ENCODE data around the gene REST.
A peak's percentile ranks its signal among the peaks of the same experiment; 100 is the strongest.
"Not testable (repeated sequence)": the region's sequence is repeated elsewhere in the genome, so short reads cannot be mapped to it uniquely, and the experiment has no call there.

The REST gene

DNA sequence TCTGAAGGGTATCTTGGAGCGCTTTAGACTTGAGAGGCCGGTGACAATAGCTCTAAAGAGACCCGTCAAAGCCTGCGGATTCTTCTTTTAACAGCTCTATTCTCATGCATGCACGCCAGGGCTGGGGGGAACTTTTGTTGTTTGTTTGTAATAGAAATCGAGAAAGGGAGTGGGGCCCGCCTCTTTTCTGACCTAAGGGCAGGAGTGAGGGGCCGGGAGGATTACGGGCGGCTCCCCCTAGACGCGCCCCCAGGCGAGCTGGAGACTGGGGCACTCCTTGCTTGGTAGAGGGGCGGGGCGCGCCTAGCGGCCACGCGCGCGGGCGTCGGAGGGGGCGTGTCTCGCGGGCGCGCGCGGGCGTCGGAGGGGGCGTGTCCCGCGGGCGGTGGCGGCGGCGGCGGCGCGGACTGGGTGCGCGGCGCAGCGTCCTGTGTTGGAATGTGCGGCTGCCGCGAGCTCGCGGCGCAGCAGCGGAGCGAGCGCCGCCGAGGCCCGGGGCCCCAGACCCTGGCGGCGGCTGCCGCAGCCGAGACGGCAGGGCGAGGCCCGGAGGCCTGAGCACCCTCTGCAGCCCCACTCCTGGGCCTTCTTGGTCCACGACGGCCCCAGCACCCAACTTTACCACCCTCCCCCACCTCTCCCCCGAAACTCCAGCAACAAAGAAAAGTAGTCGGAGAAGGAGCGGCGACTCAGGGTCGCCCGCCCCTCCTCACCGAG lies at the start of gene REST:
Gene REST, plus strand, starts transcription at position 412 of the 717 bp plus-strand sequence. CDS start 2,739 bp downstream, outside the sequence.
- in situ Hi-C loops (cut with HindIII; ENCODE audit: low pct_ligation_motif_present, low pct_unique_long_range_greater_than_20kb, low sequenced_read_pairs) = no loop called here
- peak; percentile 71 for DNase-seq

- in situ Hi-C loops (cut with HindIII; ENCODE audit: low pct_ligation_motif_present, low pct_unique_long_range_greater_than_20kb, low sequenced_read_pairs) = no loop called here
- DNase-seq = no peak
Measured at GRCh38 chr4:56859841-56860240, 47.9 kb upstream of the REST start.

- in situ Hi-C loops (cut with HindIII; ENCODE audit: low pct_ligation_motif_present, low pct_unique_long_range_greater_than_20kb, low sequenced_read_pairs) = no loop called here
- no peak for DNase-seq
Measured at GRCh38 chr4:56860781-56861180, 46.9 kb upstream of the REST start.

DNA sequence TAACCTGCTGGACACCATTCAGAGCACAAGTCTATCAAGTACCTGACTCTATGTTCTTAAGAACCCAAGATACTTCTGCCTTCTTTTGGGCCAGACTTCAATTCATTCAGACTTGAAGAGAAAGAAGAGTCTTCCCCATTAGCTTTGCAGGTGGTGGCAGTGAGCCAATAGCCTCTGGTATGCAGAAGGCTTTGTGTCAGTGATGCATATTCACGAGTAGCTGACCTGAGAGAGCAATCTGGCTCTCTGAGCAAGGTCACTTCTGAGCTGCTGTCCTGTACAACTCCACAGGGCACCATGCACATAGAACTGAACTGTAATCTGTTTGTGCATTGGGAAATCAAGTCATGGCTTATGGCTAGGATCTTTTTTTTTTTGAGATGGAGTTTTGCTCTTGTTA lies 46.3 kb upstream of the REST start:
- in situ Hi-C loops (cut with HindIII; ENCODE audit: low pct_ligation_motif_present, low pct_unique_long_range_greater_than_20kb, low sequenced_read_pairs) = no loop called here
- DNase-seq = no peak

DNA sequence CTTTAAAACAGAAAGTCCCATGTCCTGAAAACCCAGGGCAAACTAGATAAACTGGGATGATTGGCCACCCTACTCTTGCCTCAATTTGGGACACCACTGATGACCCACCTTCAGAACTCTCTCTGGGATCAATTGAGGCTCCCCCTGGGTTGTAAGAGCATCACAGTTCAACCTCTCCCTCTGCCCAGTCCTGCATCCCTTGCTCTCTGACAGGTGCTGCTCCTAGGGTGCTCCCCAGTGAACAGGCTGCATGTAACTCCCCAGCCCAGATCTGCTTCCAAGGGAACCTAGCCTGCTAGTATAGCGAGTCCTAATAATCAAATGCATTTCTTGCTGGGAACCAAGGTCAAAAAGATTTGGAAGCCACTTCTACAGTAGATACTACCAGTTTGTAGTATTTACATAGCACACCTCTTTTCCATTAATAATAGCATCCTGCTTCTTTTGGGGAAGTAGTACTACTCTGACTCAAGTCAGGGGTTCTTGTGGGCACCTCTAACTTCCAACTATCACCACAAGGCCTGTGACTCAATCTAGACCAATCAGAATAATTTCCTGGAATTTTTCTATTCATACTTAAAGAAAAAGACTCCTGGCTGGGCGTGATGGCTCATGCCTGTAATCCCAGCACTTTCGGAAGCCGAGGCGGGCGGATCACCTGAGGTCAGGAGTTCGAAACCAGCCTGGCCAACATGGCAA lies 44.1 kb upstream of the REST start:
- in situ Hi-C loops (cut with HindIII; ENCODE audit: low pct_ligation_motif_present, low pct_unique_long_range_greater_than_20kb, low sequenced_read_pairs) = no loop called here
- DNase-seq = no peak

- in situ Hi-C loops (cut with HindIII; ENCODE audit: low pct_ligation_motif_present, low pct_unique_long_range_greater_than_20kb, low sequenced_read_pairs) = no loop called here
- DNase-seq = no peak
Measured at GRCh38 chr4:56870946-56871345, 36.8 kb upstream of the REST start.

DNA sequence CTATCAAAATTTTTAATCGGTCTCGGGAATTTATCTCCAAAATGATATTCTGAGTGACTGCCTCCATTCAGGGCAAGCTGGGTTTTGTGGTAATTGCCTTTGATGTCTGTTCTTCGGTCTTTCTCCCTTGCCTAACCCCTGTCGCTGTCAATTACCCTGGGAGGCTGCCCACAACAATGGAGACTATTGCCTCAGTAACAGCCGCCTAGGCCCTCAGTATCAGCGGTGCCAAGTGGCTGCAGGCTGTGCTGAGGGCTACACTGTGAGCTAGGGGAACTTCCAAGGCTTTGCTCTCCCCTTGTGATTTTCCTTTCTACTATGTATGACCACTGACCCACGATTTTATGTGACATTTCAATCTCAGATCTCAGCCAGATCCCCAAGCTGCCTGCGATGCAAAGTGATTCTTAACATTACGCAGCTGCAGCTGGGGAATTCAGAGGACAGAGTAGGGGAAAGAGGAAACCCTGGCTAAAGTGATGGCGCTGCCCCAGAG lies 36.3 kb upstream of the REST start:
- no peak for DNase-seq
- in situ Hi-C loops (cut with HindIII; ENCODE audit: low pct_ligation_motif_present, low pct_unique_long_range_greater_than_20kb, low sequenced_read_pairs) = no loop called here

DNA sequence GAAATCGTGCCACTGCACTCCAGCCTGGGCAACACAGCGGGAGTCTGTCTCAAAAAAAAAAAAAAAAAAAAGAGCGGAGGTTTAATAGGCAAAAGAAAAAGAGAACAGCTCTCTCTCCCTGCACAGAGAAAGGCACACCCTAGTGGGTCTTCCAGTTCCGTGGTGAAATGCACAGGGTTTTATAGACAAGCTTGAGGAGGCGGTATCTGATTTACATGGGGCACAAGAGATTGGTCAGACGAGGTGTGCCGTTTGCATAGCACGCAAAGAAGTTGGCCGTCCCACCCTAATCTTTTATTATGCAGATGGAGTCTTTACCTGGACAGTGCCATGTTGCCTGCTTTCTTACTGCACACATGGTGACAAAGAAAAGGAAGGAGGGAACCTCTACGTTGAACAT lies 33.5 kb upstream of the REST start:
- in situ Hi-C loops (cut with HindIII; ENCODE audit: low pct_ligation_motif_present, low pct_unique_long_range_greater_than_20kb, low sequenced_read_pairs) = no loop called here
- no peak for DNase-seq

DNA sequence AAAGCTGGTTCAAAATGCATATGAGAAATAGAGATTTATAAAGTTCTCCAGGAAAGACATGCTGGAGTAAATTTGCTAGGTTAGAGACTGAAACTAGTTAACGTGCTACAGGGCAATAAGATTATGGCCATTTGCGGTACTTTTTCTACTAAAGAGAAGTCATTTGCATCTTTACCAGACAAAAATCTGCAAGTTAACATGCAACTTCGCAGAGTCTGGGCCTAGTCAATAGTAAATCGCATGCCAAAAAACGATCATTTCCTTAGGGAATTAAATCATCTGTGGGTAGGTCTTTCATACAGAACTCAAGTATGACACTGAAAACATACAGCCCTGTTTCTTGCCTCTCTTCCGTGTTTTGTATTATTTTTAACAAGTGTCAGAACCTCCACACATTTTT lies 32.8 kb upstream of the REST start:
- in situ Hi-C loops (cut with HindIII; ENCODE audit: low pct_ligation_motif_present, low pct_unique_long_range_greater_than_20kb, low sequenced_read_pairs) = no loop called here
- no peak for DNase-seq

DNA sequence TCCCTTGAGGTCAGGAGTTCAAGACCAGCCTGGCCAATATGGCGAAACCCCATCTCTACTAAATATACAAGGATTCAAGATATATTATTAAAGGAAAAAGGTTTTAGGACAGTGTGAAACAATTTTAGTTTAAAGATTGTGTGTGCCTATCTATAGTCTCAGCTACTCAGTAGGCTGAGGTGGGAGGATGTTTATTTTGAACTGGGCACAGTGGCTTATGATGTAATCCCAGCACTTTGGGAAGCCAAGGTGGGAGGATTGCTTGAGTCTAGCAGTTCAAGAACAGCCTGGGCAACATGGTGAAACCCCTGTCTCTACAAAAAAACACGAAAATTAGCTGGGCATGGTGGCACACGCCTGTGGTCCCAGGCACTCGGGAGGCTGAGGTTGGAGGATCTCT lies 31.4 kb upstream of the REST start:
- no peak for DNase-seq
- in situ Hi-C loops (cut with HindIII; ENCODE audit: low pct_ligation_motif_present, low pct_unique_long_range_greater_than_20kb, low sequenced_read_pairs) = no loop called here

DNA sequence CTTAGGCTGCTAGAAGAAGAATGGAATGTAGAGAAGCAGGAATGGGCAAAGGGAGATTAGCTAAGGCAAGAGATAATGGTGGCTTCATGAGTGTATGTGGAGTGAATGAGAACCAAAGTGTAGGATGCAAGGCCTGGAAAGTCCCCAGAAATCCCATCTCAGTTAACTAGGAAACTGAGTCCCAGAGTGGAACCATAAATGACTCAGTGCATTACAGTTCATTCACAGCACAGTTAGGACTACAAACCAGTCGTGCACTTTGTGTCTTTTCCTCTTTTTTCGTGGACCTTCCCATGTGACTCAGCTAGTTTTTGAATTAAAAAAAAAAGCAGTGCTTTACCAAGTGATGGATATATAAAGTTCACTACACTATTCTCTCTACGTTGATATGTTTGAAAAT lies 27.7 kb upstream of the REST start:
- no peak for DNase-seq
- in situ Hi-C loops (cut with HindIII; ENCODE audit: low pct_ligation_motif_present, low pct_unique_long_range_greater_than_20kb, low sequenced_read_pairs) = no loop called here

DNA sequence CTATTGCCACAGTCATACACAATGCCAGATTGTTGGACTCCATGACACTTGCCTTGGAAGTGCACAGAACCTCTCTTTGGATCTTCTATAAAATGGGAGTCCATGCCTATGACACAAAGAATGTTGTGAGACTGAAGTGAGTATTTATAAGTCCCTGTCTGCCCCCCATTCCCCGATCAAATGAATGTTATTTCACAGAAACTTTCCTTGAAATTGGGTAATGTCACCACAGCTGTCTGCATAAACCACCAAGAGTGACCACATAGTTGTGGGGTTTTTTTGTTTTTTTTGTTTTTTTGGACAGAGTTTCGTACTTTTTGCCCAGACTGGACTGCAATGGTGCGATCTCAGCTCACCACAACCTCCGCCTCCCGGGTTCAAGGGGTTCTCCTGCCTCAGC lies 27.1 kb upstream of the REST start:
- DNase-seq = no peak
- in situ Hi-C loops (cut with HindIII; ENCODE audit: low pct_ligation_motif_present, low pct_unique_long_range_greater_than_20kb, low sequenced_read_pairs) = no loop called here

DNA sequence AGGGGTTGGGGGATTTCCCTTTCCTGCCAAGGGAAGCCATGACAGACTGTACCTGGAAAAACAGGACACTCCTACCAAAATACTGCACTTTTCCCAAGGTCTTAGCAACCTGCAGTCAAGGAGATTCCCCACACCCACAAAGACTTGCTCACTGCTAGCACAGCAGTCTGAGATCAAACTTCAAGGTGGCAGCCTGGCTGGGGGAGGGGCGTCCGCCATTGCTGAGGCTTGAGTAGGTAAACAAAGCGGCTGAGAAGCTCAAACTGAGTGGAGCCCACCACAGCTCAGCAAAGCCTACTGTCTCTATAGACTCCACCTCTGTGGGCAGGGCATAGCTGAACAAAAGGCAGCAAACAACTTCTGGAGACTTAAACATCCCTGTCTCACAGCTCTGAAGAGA lies 23.2 kb upstream of the REST start:
- DNase-seq; in situ Hi-C loops (cut with HindIII; ENCODE audit: low pct_ligation_motif_present, low pct_unique_long_range_greater_than_20kb, low sequenced_read_pairs): not testable (repeated sequence)

GRCh38 chr4:56892691-56893090 lies 15.0 kb upstream of the REST start:
- no peak for DNase-seq
- in situ Hi-C loops (cut with HindIII; ENCODE audit: low pct_ligation_motif_present, low pct_unique_long_range_greater_than_20kb, low sequenced_read_pairs) = no loop called here

DNA sequence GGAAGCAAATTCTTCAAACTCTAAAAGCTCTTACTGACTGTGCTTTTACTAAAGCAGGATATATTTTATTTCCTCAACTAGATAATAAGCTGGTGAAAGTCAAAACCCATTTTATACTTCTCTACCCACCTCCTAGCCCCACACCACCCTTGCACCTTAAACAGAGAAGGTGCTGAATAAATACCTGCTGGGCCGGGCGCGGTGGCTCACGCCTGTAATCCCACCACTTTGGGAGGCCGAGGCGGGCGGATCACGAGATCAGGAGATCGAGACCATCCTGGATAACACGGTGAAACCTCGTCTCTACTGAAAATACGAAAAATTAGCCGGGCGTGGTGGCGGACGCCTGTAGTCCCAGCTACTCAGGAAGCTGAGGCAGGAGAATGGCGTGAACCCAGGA lies 9.9 kb upstream of the REST start:
- DNase-seq; in situ Hi-C loops (cut with HindIII; ENCODE audit: low pct_ligation_motif_present, low pct_unique_long_range_greater_than_20kb, low sequenced_read_pairs): not testable (repeated sequence)

- in situ Hi-C loops (cut with HindIII; ENCODE audit: low pct_ligation_motif_present, low pct_unique_long_range_greater_than_20kb, low sequenced_read_pairs); DNase-seq: not testable (repeated sequence)
Measured at GRCh38 chr4:56900186-56900585, 7.5 kb upstream of the REST start.

DNA sequence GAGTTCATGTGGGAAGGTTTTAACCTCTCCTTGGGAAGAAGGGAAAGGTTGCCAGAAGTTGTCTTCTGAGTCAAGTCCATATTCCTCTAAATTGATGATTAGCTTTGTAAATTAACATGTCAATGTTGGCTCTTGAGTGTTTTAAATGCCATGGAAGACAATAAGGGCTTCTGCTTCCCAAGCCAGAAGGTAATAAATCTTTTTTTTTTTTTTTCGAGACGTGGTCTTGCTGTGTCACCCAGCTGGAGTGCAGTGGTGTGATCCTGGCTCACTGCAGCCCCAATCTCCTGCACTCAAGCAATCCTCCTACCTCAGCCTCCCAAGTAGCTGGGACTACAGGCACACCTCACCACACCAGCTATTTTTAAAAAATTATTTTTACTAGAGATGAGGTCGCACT lies 5.0 kb upstream of the REST start:
- in situ Hi-C loops (cut with HindIII; ENCODE audit: low pct_ligation_motif_present, low pct_unique_long_range_greater_than_20kb, low sequenced_read_pairs) = no loop called here
- DNase-seq = no peak

GRCh38 chr4:56905796-56906195 lies 1.9 kb upstream of the REST start:
- in situ Hi-C loops (cut with HindIII; ENCODE audit: low pct_ligation_motif_present, low pct_unique_long_range_greater_than_20kb, low sequenced_read_pairs) = no loop called here
- no peak for DNase-seq

GRCh38 chr4:56906489-56907393 lies 959 bp upstream of the REST start:
- DNase-seq = no peak
- in situ Hi-C loops (cut with HindIII; ENCODE audit: low pct_ligation_motif_present, low pct_unique_long_range_greater_than_20kb, low sequenced_read_pairs) = no loop called here

Measured in ACHN (cell line).